ENCODE results near the gene TDO2.

The TDO2 gene

DNA sequence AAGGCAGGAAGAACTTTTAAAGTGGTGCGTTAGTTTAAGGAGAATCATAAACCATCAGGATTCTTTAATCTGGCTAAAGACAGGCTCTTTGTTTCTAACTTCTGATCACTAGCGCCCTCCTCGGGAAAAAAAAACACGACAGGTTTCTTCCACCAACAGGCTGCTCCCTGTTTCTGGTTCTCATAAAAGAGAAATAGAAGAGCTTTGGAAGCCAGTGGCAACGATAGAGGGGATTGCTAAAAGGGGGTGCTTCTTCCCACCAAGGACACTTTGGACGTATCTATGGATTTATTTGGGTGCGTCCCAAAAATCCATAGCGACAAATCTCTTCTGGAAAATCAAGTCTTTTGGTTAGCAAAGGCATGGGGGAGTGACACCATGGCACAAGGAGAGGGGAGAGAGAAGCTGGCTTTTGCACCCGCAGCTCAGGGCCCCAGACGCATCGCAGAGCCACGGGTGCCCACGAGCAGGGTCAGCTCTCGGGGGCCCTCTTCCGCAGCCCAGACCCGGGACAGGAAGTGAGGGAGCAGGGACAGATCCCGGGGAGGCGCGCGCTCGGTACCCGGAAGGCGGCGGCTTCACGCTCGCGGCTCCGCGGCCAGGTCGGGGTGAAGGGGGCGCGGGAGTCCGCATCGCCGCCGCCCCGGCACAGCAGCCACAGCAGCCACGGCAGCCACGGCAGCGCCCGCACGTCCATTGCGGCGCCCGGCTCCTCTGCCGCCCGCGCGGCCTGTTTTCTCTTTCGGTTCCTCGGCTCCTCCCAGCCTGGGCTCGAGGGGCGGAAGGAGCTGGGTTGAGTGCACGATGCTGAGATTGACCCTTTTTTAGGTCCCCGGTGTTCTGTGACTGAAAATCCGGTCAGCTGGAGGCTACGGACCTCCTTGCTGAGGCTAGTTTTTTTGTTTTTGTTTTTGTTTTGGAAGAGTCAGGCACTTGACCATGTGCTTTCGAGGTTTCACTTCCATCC lies 49.9 kb downstream of the TDO2 start, which contains the start of gene CTSO:
TSS of gene CTSO (minus strand) at position 716 of the 967 bp plus-strand sequence. CDS start at position 697, 19 bp downstream.
- Histone ChIP-seq H3K9ac (ENCODE audit: insufficient read length, low read depth) (peak within 1 kb of the TSS; percentile 83), H3K9me3 (ENCODE audit: insufficient read depth, low read length) (no peaks in the 10 kb centered on the region), H3K4me1 (ENCODE audit: insufficient read depth, insufficient read length) (no peaks in the 10 kb centered on the region), H3K27me3 (ENCODE audit: insufficient read depth, insufficient read length) (no peaks in the 10 kb centered on the region), H3K36me3 (ENCODE audit: insufficient read depth, insufficient read length, low read length) (no peaks in the 10 kb centered on the region), H3K4me3 (ENCODE audit: insufficient read length, low read depth) (peak within 1 kb of the TSS; percentile 64)
- peak; percentile 46 for DNase-seq (ENCODE audit: low read depth, low spot score)
- no peak for TF ChIP-seq ZNF274 (IDR thresholded peaks at IDR 0.05; ENCODE audit: low read depth, low read length)

DNA sequence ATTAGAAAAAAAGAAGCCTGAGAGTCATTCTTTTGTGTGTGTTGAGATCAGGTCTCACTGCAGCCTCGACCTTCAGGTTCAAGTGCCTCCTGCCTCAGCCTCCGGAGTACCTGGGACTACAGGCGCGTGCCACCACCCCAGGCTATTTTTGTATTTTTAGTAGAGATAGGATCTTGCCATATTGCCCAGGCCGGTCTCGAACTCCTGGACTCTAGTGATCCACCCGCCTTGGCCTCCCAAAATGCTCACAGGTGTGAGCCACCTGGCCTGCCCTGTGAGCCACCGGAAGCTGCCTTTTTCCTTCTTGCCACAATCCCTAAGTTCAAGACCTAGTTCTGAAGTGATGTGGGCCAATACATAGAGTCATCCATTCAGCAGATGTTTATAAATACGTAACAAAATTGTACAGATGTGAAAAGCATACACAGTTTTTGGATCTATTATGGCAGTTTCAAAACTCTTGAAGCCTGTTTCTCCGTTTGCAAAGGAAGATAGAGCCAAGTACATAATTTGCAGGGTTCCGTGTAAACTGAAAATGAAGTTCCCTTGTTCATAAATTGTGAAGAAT lies 50.7 kb downstream of the TDO2 start:
- H3K9ac ChIP-seq (ENCODE audit: insufficient read length, low read depth), result peak overlapping the region; percentile 83

DNA sequence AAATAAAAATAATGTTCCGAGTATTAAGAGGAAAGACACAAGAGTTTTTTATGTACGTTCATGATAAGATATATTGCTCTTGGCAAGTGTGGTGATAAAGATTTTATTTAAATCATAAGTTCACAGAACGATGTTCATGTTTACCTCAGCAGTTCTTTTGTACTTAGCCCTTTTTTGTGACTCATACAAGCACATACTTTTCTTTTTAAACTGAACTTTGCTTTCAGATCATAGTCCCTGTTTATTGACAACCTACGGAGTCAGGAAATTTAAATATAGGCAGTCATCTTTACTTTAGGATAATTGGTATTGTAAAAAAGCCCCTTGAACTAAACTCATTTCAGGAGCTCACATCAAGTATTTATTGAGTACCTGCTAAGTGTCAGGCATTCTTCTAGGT lies 51.4 kb downstream of the TDO2 start:
- Histone ChIP-seq H3K4me1 (ENCODE audit: insufficient read depth, insufficient read length) (no peaks in the 10 kb centered on the region), H3K9me3 (ENCODE audit: insufficient read depth, low read length) (no peaks in the 10 kb centered on the region), H3K9ac (ENCODE audit: insufficient read length, low read depth) (no peak overlapping the region), H3K27me3 (ENCODE audit: insufficient read depth, insufficient read length) (no peaks in the 10 kb centered on the region), H3K4me3 (ENCODE audit: insufficient read length, low read depth) (no peak overlapping the region), H3K36me3 (ENCODE audit: insufficient read depth, insufficient read length, low read length) (no peaks in the 10 kb centered on the region)
- no peak for TF ChIP-seq SUZ12 (IDR thresholded peaks at IDR 0.05; ENCODE audit: extremely low read depth, insufficient read depth, insufficient read length)
- no peak for TF ChIP-seq YY1 (IDR thresholded peaks at IDR 0.05; ENCODE audit: insufficient read depth, insufficient read length)
- no peak for TF ChIP-seq ZNF274 (IDR thresholded peaks at IDR 0.05; ENCODE audit: low read depth, low read length)
- no peak for DNase-seq (ENCODE audit: low read depth, low spot score)

More for the DNA sequence above, 50.7 kb downstream of the TDO2 start:
- Histone ChIP-seq H3K36me3 (ENCODE audit: insufficient read depth, insufficient read length, low read length) (no peaks in the 10 kb centered on the region), H3K9me3 (ENCODE audit: insufficient read depth, low read length) (no peaks in the 10 kb centered on the region), H3K4me1 (ENCODE audit: insufficient read depth, insufficient read length) (no peaks in the 10 kb centered on the region), H3K27me3 (ENCODE audit: insufficient read depth, insufficient read length) (no peaks in the 10 kb centered on the region), H3K4me3 (ENCODE audit: insufficient read length, low read depth) (peak overlapping the region; percentile 64)
- no peak for DNase-seq (ENCODE audit: low read depth, low spot score)
- TF ChIP-seq SUZ12 (IDR thresholded peaks at IDR 0.05; ENCODE audit: extremely low read depth, insufficient read depth, insufficient read length) (no peak), YY1 (IDR thresholded peaks at IDR 0.05; ENCODE audit: insufficient read depth, insufficient read length) (no peak), ZNF274 (IDR thresholded peaks at IDR 0.05; ENCODE audit: low read depth, low read length) (no peak)

DNA sequence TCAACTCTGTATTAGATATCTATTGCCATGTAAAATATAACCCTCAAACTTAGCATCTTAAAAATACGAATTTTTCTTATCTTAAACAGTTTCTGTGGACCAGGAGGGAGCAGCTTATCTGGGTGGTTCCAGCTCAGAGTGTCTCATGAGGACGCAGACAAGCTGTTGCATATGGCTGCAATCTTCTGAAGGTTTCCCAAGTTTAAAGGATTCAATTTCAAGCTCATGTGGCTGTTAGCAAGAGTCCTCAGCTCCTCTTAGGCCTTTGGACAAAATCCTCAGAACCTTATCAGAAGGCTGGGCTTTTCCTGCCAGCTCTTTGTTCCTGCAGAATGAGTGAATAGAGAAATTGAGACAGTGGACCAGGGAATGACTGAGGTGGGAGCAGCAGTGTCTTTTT lies 53.0 kb downstream of the TDO2 start:
- Histone ChIP-seq H3K4me3 (ENCODE audit: insufficient read length, low read depth) (no peak overlapping the region), H3K36me3 (ENCODE audit: insufficient read depth, insufficient read length, low read length) (no peaks in the 10 kb centered on the region), H3K9ac (ENCODE audit: insufficient read length, low read depth) (no peak overlapping the region), H3K27me3 (ENCODE audit: insufficient read depth, insufficient read length) (no peaks in the 10 kb centered on the region), H3K4me1 (ENCODE audit: insufficient read depth, insufficient read length) (no peaks in the 10 kb centered on the region), H3K9me3 (ENCODE audit: insufficient read depth, low read length) (no peaks in the 10 kb centered on the region)
- TF ChIP-seq YY1 (IDR thresholded peaks at IDR 0.05; ENCODE audit: insufficient read depth, insufficient read length), result no peak
- TF ChIP-seq ZNF274 (IDR thresholded peaks at IDR 0.05; ENCODE audit: low read depth, low read length), result no peak
- no peak for TF ChIP-seq SUZ12 (IDR thresholded peaks at IDR 0.05; ENCODE audit: extremely low read depth, insufficient read depth, insufficient read length)
- no peak for DNase-seq (ENCODE audit: low read depth, low spot score)

DNA sequence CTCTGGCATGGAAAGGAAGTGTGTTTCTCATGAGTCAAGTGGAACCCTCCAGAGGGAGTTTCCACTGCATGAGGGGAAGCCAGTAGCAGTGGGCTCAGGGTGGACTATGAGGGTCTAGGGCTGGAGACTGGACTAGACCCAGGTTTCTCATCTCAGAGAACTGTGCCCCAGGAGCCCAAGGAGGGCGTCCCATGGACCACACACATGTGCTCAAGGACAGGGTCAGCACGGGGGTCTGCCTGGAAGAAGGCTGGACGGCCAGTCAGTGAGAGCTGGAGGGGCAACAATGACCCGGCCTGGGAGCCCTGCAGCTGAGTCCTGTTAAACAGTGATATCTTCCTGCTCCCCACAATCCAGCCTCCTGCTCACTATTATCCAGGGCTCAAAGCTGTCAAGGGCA lies 55.9 kb downstream of the TDO2 start:
- Histone ChIP-seq H3K9me3 (ENCODE audit: insufficient read depth, low read length) (no peaks in the 10 kb centered on the region), H3K36me3 (ENCODE audit: insufficient read depth, insufficient read length, low read length) (no peaks in the 10 kb centered on the region), H3K4me1 (ENCODE audit: insufficient read depth, insufficient read length) (no peaks in the 10 kb centered on the region), H3K27me3 (ENCODE audit: insufficient read depth, insufficient read length) (no peaks in the 10 kb centered on the region), H3K4me3 (ENCODE audit: insufficient read length, low read depth) (no peak overlapping the region), H3K9ac (ENCODE audit: insufficient read length, low read depth) (no peak overlapping the region)
- DNase-seq (ENCODE audit: low read depth, low spot score), result no peak
- TF ChIP-seq SUZ12 (IDR thresholded peaks at IDR 0.05; ENCODE audit: extremely low read depth, insufficient read depth, insufficient read length), result no peak
- TF ChIP-seq YY1 (IDR thresholded peaks at IDR 0.05; ENCODE audit: insufficient read depth, insufficient read length), result no peak
- TF ChIP-seq ZNF274 (IDR thresholded peaks at IDR 0.05; ENCODE audit: low read depth, low read length), result no peak

DNA sequence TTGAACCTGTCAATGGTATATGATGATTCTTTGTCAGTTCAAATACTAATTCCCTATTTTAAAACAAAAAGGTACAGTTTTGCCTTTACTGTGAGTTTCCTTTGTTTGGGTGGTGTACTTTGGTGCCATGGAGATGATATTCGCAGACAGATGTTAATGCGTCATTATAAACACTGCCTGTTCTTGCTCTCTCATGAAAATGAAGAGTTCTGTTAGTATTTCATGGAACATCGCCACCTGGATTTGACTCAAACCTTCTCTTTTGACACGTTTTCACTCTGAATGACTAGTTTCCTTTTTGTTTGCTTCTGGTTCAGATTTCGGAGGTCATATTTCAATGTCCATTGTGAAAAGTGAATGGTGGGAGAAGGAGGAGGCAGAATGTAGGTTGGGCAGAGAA lies 57.0 kb downstream of the TDO2 start:
- no peaks in the 10 kb centered on the region for H3K36me3 ChIP-seq (ENCODE audit: insufficient read depth, insufficient read length, low read length)
- no peak overlapping the region for H3K4me3 ChIP-seq (ENCODE audit: insufficient read length, low read depth)
- H3K9ac ChIP-seq (ENCODE audit: insufficient read length, low read depth), result no peak overlapping the region
- H3K27me3 ChIP-seq (ENCODE audit: insufficient read depth, insufficient read length), result no peaks in the 10 kb centered on the region
- no peak for DNase-seq (ENCODE audit: low read depth, low spot score)
- H3K9me3 ChIP-seq (ENCODE audit: insufficient read depth, low read length), result no peaks in the 10 kb centered on the region
- H3K4me1 ChIP-seq (ENCODE audit: insufficient read depth, insufficient read length), result no peaks in the 10 kb centered on the region
- no peak for TF ChIP-seq YY1 (IDR thresholded peaks at IDR 0.05; ENCODE audit: insufficient read depth, insufficient read length)
- TF ChIP-seq ZNF274 (IDR thresholded peaks at IDR 0.05; ENCODE audit: low read depth, low read length), result no peak
- TF ChIP-seq SUZ12 (IDR thresholded peaks at IDR 0.05; ENCODE audit: extremely low read depth, insufficient read depth, insufficient read length), result no peak

DNA sequence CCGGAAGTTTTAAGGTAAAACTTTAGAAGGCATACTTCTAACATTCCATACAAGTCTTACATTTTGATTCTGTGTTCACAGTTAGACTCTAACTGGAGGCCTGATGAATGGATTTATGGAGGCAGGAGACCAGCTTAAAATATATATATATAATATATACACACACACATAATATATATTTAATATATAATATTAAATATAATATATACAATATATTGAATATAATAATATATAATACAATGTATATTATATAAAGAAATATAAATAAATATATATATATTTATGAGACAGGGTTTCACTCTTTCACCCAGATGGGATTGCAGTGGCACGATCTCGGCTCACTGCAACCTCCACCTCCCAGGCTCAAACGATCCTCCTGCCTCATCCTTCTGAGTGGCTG lies 58.1 kb downstream of the TDO2 start:
- Histone ChIP-seq H3K4me3 (ENCODE audit: insufficient read length, low read depth) (no peak overlapping the region), H3K4me1 (ENCODE audit: insufficient read depth, insufficient read length) (no peaks in the 10 kb centered on the region), H3K36me3 (ENCODE audit: insufficient read depth, insufficient read length, low read length) (no peaks in the 10 kb centered on the region), H3K9ac (ENCODE audit: insufficient read length, low read depth) (no peak overlapping the region), H3K27me3 (ENCODE audit: insufficient read depth, insufficient read length) (no peaks in the 10 kb centered on the region), H3K9me3 (ENCODE audit: insufficient read depth, low read length) (no peaks in the 10 kb centered on the region)
- no peak for DNase-seq (ENCODE audit: low read depth, low spot score)
- TF ChIP-seq ZNF274 (IDR thresholded peaks at IDR 0.05; ENCODE audit: low read depth, low read length) (no peak), YY1 (IDR thresholded peaks at IDR 0.05; ENCODE audit: insufficient read depth, insufficient read length) (no peak)
